Neural cell (in vitro differentiated cells): ENCODE measurements around the gene PFN3. TPM values are rescaled to one million over a fixed set of nuclear protein-coding genes. Genes with fewer than 3 reads are reported as not detected.

ENCODE experiments used
- H2AFZ ChIP-seq: fragments of 200-600, 300-800 bp; sonication (generic), shearing (Covaris generic); 2 replicates; pipeline ENCODE4 v1.6.0; 2014; ENCODE audit warnings: low read depth, mild to moderate bottlenecking, antibody characterized with exemption, low read length, moderate library complexity
- H3F3A ChIP-seq: fragments of 200-600 bp; shearing (Covaris generic); 2 replicates; pipeline ENCODE4 v1.6.1; 2016; ENCODE audit warnings: mild to moderate bottlenecking, moderate library complexity, mixed read lengths, antibody characterized with exemption, low read length; ENCODE audit not compliant: insufficient read depth, poor library complexity, severe bottlenecking
- H3K27ac ChIP-seq: fragments of 200-600, 300-800 bp; sonication (generic), shearing (Covaris generic); 2 replicates; pipeline ENCODE4 v1.5.1; 2014; ENCODE audit warnings: mild to moderate bottlenecking, low read length, moderate library complexity
- H3K27me3 ChIP-seq: fragments of 300-800, 200-600 bp; sonication (generic), shearing (Covaris generic); 2 replicates; pipeline ENCODE4 v1.6.0; 2014; ENCODE audit warnings: mild to moderate bottlenecking, low read depth, low read length, moderate library complexity; ENCODE audit not compliant: insufficient read depth
- H3K36me3 ChIP-seq: fragments of 300-800, 200-600 bp; sonication (generic), shearing (Covaris generic); 2 replicates; pipeline ENCODE4 v1.5.1; 2014; ENCODE audit warnings: mild to moderate bottlenecking, antibody characterized with exemption, low read length, moderate library complexity; ENCODE audit not compliant: insufficient read depth
- H3K4me2 ChIP-seq: fragments of 300-800, 200-600 bp; sonication (generic), shearing (Covaris generic); 2 replicates; pipeline ENCODE4 v1.6.0; 2014; ENCODE audit warnings: mild to moderate bottlenecking, low read length
- H3K4me3 ChIP-seq: fragments of 300-800, 200-600 bp; sonication (generic), shearing (Covaris generic); 2 replicates; pipeline ENCODE4 v1.5.1; 2014; ENCODE audit warnings: mild to moderate bottlenecking, low read length, moderate library complexity
- H3K79me2 ChIP-seq: fragments of 200-600 bp; shearing (Covaris generic); replicated peaks from 2 replicates; pipeline ENCODE4 v1.6.0; 2014; ENCODE audit warnings: mild to moderate bottlenecking, low read length, moderate library complexity; ENCODE audit not compliant: insufficient read depth
- H3K9ac ChIP-seq: fragments of 300-800, 200-600 bp; sonication (generic), shearing (Covaris generic); 2 replicates; pipeline ENCODE4 v1.6.1; 2016; ENCODE audit warnings: mild to moderate bottlenecking, low read length, mixed read lengths
- H3K9me2 ChIP-seq: fragments of 200-600 bp; shearing (Covaris generic); 2 replicates; pipeline ENCODE4 v1.6.1; 2016; ENCODE audit warnings: mild to moderate bottlenecking, low read length, mixed read lengths; ENCODE audit not compliant: insufficient read depth
- H3K9me3 ChIP-seq: fragments of 200-600, 300-800 bp; sonication (generic), shearing (Covaris generic); 2 replicates; pipeline ENCODE4 v1.6.1; 2016; ENCODE audit warnings: mild to moderate bottlenecking, mixed run types, low read length, moderate library complexity, mixed read lengths
- H4K20me1 ChIP-seq: fragments of 200-600 bp; shearing (Covaris generic); 2 replicates; pipeline ENCODE4 v1.6.1; 2016; ENCODE audit warnings: mild to moderate bottlenecking, mixed run types; ENCODE audit not compliant: insufficient read depth
- CTCF ChIP-seq: fragments of 450-650 bp; IDR thresholded peaks from 2 replicates; pipeline ENCODE4 v1.5.1; 2014; ENCODE audit warnings: antibody characterized with exemption, mild to moderate bottlenecking, moderate library complexity; ENCODE audit not compliant: poor library complexity, severe bottlenecking
- EP300 ChIP-seq: fragments of 450-650 bp; conservative IDR thresholded peaks from 2 replicates; pipeline ENCODE4 v1.6.1; 2014; ENCODE audit warnings: antibody characterized with exemption, mild to moderate bottlenecking, moderate library complexity; ENCODE audit not compliant: poor library complexity, severe bottlenecking
- EZH2 ChIP-seq: fragments of 200-600, 300-800 bp; shearing (Covaris generic), sonication (generic); IDR thresholded peaks from 2 replicates; pipeline ENCODE4 v1.6.1; 2014; ENCODE audit warnings: antibody characterized with exemption, low read length, borderline replicate concordance, mild to moderate bottlenecking; ENCODE audit not compliant: insufficient read depth, poor library complexity, severe bottlenecking
- MXI1 ChIP-seq: fragments of 450-650 bp; conservative IDR thresholded peaks from 2 replicates; pipeline ENCODE4 v1.6.1; 2014; ENCODE audit warnings: antibody characterized with exemption, mild to moderate bottlenecking; ENCODE audit not compliant: poor library complexity, severe bottlenecking
- POLR2AphosphoS5 ChIP-seq: IDR thresholded peaks from 2 replicates; pipeline ENCODE4 v1.6.1; 2012
- RAD21 ChIP-seq: fragments of 450-650 bp; conservative IDR thresholded peaks from 2 replicates; pipeline ENCODE4 v1.6.1; 2014; ENCODE audit warnings: antibody characterized with exemption, mild to moderate bottlenecking, moderate library complexity
- REST ChIP-seq: IDR thresholded peaks from 2 replicates; pipeline ENCODE4 v1.6.1; 2012; ENCODE audit warnings: borderline replicate concordance
- SMC3 ChIP-seq: fragments of 450-650 bp; conservative IDR thresholded peaks from 2 replicates; pipeline ENCODE4 v1.6.1; 2014; ENCODE audit warnings: antibody characterized with exemption, mild to moderate bottlenecking, moderate library complexity; ENCODE audit not compliant: poor library complexity
- TAF1 ChIP-seq: IDR thresholded peaks from 2 replicates; pipeline ENCODE4 v1.6.1; 2012; ENCODE audit warnings: low read depth
- polyA plus RNA-seq: library from polyadenylated mRNA; depleted of rRNA; stranded (reverse); fragments of >200 nt; gene quantifications from 2 replicates; pipeline ENCODE4 v1.2.3, GENCODE V29; 2014

The PFN3 gene
- polyA plus RNA-seq, 1 donor from 2014 or later = not detected

GRCh38 chr5:177428574-177429217 lies 28.2 kb upstream of the PFN3 start:
- Histone ChIP-seq H3K4me2 (no peak overlapping the region), H3F3A (no peaks in the 10 kb centered on the region), H3K9me2 (no peaks in the 10 kb centered on the region), H3K4me3 (no peak overlapping the region), H2AFZ (no peak overlapping the region), H3K27me3 (no peaks in the 10 kb centered on the region), H3K27ac (no peak overlapping the region), H3K36me3 (no peaks in the 10 kb centered on the region), H3K79me2 (peaks cover 18% of the 10 kb centered on the region), H4K20me1 (no peaks in the 10 kb centered on the region), H3K9ac (no peak overlapping the region), H3K9me3 (no peaks in the 10 kb centered on the region)
- TF ChIP-seq EZH2 (no peak), TAF1 (no peak), EP300 (no peak), CTCF (no peak), MXI1 (no peak), POLR2AphosphoS5 (no peak), REST (no peak), RAD21 (no peak), SMC3 (no peak)

- H3K27ac ChIP-seq = no peak overlapping the region
These were observed 27.6 kb upstream of the PFN3 start for GRCh38 chr5:177427919-177428573.

More at GRCh38 chr5:177427919-177428573, 27.6 kb upstream of the PFN3 start:
- no peaks in the 10 kb centered on the region for H3K9me2 ChIP-seq
- H4K20me1 ChIP-seq = no peaks in the 10 kb centered on the region
- H3K27me3 ChIP-seq = no peaks in the 10 kb centered on the region
- TF ChIP-seq EP300 = no peak
- TF ChIP-seq RAD21 = no peak
- TF ChIP-seq EZH2 = no peak
- no peak for TF ChIP-seq CTCF
- no peak for TF ChIP-seq TAF1
- TF ChIP-seq SMC3 = no peak
- TF ChIP-seq POLR2AphosphoS5 = no peak
- TF ChIP-seq REST = no peak
- no peak for TF ChIP-seq MXI1
- no peaks in the 10 kb centered on the region for H3K9me3 ChIP-seq
- no peak overlapping the region for H3K4me2 ChIP-seq
- H2AFZ ChIP-seq = no peak overlapping the region
- H3K36me3 ChIP-seq = no peaks in the 10 kb centered on the region
- H3K4me3 ChIP-seq = peak overlapping the region; percentile 94
- H3K9ac ChIP-seq = peak overlapping the region; percentile 83
- H3K79me2 ChIP-seq = peaks cover 18% of the 10 kb centered on the region
- no peaks in the 10 kb centered on the region for H3F3A ChIP-seq
